HUES48 (cell line): ENCODE results near the gene PDCD1.

Experiments
- H3K27ac ChIP-seq: one replicate; pipeline ENCODE4 v1.7.0; 2013; ENCODE audit warnings: low read depth, low read length, inconsistent platforms
- H3K27me3 ChIP-seq: 2 replicates; pipeline ENCODE4 v1.6.1; 2013; ENCODE audit warnings: mild to moderate bottlenecking, low read length; ENCODE audit not compliant: control insufficient read depth, insufficient read depth
- H3K36me3 ChIP-seq: 2 replicates; pipeline ENCODE4 v1.6.1; 2013; ENCODE audit warnings: low read length; ENCODE audit not compliant: control insufficient read depth, insufficient read depth
- H3K4me1 ChIP-seq: 2 replicates; pipeline ENCODE4 v1.6.1; 2013; ENCODE audit warnings: mild to moderate bottlenecking, low read length; ENCODE audit not compliant: control insufficient read depth, insufficient read depth
- H3K4me3 ChIP-seq: 2 replicates; pipeline ENCODE4 v1.5.1; 2013; ENCODE audit warnings: mild to moderate bottlenecking, low read depth, low read length
- H3K9ac ChIP-seq: 2 replicates; pipeline ENCODE4 v1.6.1; 2013; ENCODE audit warnings: mild to moderate bottlenecking, low read depth, low read length, moderate library complexity
- H3K9me3 ChIP-seq: 2 replicates; pipeline ENCODE4 v1.6.1; 2013; ENCODE audit warnings: low read length; ENCODE audit not compliant: control insufficient read depth, insufficient read depth

The PDCD1 gene

DNA sequence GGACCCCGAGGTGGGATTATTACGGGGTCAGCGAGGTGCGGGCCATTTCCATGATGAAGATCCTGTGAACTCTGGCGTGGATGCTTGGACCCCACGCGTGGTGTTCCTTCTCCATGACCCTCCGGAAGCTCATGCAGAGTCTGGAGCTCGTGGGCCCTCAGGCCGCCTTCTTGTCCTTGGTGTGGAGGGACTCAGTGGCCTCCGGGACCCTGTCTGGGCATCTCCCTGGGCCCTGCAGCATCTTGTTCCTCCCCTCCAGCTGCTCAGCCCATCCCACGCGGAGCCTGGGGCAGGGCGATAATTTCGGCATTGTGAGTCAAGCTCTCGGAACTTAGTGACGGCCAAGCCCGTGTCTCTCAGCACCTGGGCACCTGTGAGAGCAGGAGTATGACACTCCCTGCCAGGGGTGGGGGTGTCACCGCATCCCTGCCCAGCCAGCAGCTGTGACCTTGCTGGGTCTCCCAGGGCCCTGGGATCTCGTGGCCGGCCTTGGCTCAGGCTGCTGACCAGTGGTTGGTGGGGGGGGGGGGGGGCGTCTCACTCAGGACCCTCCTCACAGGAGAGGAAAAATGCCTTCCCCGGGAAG lies 35.5 kb upstream of the PDCD1 start:
- Histone ChIP-seq H3K4me1 (peaks cover 7% of the 10 kb centered on the region), H3K27ac (no peak overlapping the region), H3K4me3 (no peak overlapping the region)

DNA sequence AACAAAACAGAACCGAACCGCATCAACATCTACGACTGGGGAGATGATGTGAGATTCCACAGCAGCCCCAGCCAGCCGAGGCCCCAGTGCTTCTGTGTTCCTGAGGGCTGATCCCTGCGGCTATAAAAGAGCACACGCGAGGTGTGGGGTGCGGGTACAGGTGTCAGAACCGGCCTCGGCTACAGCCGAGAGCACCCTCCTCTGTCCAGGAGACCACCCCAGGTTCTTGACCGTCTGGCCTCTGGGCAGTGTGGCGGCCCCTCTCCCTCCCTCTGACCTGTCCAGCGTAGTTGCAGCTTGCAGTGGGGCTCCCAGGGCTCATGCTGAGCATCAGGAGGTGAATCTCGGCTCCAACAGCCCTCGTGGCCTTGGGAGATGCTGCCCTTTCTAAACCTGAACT lies 34.6 kb upstream of the PDCD1 start:
- Histone ChIP-seq H3K36me3 (no peaks in the 10 kb centered on the region), H3K4me3 (no peak overlapping the region), H3K9me3 (no peaks in the 10 kb centered on the region), H3K4me1 (peaks cover 7% of the 10 kb centered on the region), H3K9ac (no peak overlapping the region), H3K27ac (no peak overlapping the region), H3K27me3 (no peaks in the 10 kb centered on the region)

More for the DNA sequence above, 35.5 kb upstream of the PDCD1 start:
- Histone ChIP-seq H3K36me3 (no peaks in the 10 kb centered on the region), H3K9ac (no peak overlapping the region), H3K9me3 (no peaks in the 10 kb centered on the region), H3K27me3 (no peaks in the 10 kb centered on the region)

DNA sequence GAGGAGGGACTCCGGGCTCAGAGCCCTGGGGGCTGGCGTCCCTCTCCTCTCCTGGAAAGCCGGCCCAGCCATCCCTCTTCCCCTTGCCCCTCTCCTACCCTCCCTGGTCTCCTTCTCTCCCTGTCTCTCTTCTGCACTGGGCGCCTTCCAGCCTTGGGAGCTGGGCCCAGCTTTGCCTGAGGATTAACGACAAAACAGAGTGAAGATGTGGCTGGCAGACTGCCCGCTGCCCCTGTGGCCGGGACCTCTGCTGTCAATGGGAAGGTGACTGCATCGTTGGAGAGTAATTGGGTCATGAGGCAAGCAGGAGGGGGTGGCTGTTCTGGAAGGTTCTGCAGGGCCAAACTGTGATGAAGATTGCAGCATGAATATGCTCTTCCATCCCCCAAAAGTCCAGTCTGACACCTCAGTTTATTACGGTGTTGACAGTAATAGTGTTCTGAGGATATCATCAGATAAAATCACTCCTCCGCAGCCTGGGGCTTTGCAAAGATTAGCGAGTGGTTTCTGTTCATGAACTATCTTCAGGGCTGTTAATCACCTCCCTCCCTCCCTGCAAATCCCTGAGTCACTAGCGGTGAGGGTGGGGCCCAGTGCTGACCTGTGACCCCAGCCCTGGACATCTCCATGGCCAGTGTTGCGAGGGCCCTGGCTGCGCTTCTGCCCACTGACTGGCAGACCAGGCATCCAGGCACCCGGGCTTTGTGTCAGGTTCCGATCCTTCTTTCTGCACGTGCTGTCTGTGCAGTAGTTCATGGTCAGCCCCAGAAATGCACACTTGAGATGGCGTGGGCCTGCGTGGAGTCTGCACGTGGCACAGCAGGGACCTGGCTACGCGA lies 33.8 kb upstream of the PDCD1 start:
- peaks cover 8% of the 10 kb centered on the region for H3K4me1 ChIP-seq
- H3K36me3 ChIP-seq = no peaks in the 10 kb centered on the region
- no peaks in the 10 kb centered on the region for H3K27me3 ChIP-seq
- H3K9me3 ChIP-seq = no peaks in the 10 kb centered on the region
- H3K9ac ChIP-seq = no peak overlapping the region
- no peak overlapping the region for H3K27ac ChIP-seq
- no peak overlapping the region for H3K4me3 ChIP-seq

DNA sequence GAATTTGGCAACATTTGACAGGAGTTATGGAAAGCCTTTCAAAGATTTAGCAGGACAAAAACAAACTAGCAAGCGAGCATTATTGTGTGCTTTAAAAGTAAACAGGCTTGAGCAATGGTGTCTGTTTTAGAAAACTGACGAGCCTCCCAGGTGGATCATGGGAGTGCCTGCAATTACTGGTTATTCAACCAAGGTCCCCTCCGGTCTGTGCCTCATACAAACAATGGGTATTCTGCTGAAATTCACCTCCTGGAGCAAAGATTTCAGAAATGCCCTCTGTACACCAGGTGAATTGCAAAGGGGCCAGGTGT lies 33.2 kb upstream of the PDCD1 start:
- H3K9me3 ChIP-seq = no peaks in the 10 kb centered on the region
- no peak overlapping the region for H3K4me3 ChIP-seq
- H3K4me1 ChIP-seq = peaks cover 9% of the 10 kb centered on the region
- H3K27ac ChIP-seq = no peak overlapping the region
- H3K36me3 ChIP-seq = no peaks in the 10 kb centered on the region
- no peaks in the 10 kb centered on the region for H3K27me3 ChIP-seq
- no peak overlapping the region for H3K9ac ChIP-seq

DNA sequence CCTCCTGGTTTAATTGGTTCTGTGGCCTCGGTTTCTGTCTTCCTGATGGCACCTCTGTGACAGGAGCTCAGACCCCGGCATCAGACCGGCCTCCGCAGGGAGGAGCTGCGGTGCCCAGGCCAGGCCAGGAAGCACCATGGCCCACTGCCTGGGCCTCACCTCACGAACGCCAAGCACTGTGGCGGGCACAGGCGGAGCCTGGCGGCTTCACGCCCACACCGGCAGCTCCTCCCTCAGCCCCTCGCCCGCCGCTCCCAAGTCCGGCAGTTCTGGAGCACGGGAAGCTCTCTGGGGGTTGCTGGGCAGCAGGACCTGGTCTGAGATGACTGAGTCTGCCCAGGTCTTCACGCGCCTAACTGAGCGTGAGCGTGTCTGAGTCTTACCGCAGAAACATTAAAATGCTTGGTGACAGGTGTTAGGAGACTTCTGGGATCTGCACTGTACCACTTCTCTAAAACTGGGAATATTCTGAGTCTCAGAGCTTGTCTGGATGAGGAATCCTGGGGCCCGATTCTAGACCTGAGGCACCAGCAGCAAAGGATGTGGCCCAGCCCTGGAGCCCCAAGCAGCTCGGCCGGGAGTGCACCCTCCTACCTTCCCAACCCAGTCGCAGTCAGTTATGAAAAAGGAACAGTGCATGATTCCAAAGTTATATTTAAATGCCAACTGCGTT lies 32.8 kb upstream of the PDCD1 start:
- Histone ChIP-seq H3K4me1 (peaks cover 9% of the 10 kb centered on the region), H3K27ac (no peak overlapping the region), H3K36me3 (no peaks in the 10 kb centered on the region)

DNA sequence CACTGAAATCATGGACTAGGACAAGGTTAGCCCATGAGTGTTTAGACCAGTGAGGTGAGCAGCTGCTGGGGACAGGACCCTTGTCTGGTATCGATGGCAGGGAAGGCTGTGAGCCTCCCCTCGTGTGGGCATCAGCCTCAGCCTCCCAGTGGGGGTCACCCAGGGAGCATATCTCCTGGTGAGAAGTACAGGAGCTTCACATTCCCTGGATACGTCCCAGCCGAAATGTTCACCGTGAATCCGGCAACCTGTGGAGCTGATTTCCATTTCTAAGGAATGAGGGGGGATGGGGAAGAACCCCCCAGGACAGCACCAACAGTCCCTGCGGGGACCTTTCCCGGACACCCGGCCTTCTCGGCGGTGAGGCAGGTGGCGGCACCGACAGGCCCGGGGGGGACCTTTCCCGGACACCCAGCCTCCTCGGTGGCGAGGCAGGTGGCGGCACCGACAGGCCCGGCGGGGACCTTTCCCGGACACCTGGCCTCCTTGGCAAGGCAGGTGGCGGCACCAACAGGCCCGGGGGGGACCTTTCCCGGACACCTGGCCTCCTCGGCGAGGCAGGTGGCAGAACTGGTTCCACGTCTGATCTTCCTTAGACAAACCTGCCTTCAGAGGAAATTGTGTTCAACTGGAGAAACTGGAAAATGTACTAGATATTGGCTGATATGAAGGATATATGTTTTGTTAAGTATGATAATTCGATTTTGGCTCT lies 32.0 kb upstream of the PDCD1 start:
- H3K4me1 ChIP-seq = peaks cover 9% of the 10 kb centered on the region
- no peak overlapping the region for H3K9ac ChIP-seq
- H3K27ac ChIP-seq = no peak overlapping the region
- no peaks in the 10 kb centered on the region for H3K9me3 ChIP-seq
- H3K4me3 ChIP-seq = no peak overlapping the region
- H3K36me3 ChIP-seq = no peaks in the 10 kb centered on the region
- H3K27me3 ChIP-seq = no peaks in the 10 kb centered on the region

More for the DNA sequence above, 32.8 kb upstream of the PDCD1 start:
- no peaks in the 10 kb centered on the region for H3K27me3 ChIP-seq
- H3K9me3 ChIP-seq = no peaks in the 10 kb centered on the region
- no peak overlapping the region for H3K4me3 ChIP-seq
- H3K9ac ChIP-seq = no peak overlapping the region

DNA sequence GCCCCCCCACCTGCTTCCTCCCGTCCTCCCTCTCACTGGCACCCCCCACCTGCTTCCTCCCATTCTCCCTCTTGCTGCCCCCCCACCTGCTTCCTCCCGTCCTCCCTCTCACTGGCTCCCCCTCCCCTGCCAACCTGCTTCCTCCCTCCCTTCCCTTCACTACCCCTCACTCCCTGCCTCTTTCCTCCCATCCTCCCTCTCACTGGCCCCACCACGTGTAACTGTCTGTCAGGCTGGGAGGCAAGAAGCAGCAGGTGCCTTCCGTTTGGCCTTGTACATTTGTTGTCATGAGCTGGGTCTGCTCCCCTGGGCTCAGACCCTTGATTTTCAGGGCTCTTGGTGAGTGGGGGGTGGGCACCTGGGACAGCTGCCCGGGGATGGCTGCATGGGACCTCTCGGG lies 29.9 kb upstream of the PDCD1 start:
- Histone ChIP-seq H3K36me3 (no peaks in the 10 kb centered on the region), H3K27ac (no peak overlapping the region), H3K4me1 (peaks cover 9% of the 10 kb centered on the region), H3K9me3 (no peaks in the 10 kb centered on the region), H3K27me3 (no peaks in the 10 kb centered on the region), H3K4me3 (no peak overlapping the region), H3K9ac (no peak overlapping the region)

DNA sequence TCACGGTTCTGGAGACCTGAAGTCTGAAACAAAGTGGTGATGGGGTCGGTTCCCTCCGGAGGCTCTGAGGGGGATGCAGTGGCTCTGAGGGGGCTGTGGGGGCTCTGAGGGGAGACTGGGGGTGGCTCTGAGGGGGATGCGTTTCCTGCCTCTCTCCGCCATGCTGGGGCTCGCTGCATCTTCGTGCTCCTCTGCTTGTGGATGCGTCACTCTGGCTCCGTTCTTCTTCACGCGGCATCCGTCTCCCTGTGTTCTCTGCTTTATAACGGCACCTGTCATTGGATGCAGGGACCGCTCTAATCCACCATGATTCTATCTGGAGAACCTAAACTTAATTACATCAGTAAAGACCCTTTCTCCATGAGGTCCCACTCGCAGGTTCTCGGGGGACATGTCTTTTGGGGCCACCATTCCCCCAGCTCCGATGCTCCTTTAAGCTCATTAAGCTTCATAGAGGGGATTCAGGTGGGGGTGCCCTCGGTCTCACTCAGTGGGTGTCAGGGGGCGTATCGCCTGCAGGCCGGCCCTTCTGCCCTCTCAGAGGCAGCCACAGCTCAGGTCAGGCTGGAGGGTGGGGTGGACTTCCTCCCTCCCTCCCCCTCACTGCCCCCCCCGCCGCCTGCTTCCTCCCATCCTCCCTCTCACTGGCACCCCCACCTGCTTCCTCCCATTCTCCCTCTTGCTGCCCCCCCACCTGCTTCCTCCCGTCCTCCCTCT lies 29.3 kb upstream of the PDCD1 start:
- Histone ChIP-seq H3K4me1 (peaks cover 12% of the 10 kb centered on the region), H3K27ac (no peak overlapping the region), H3K9ac (no peak overlapping the region), H3K27me3 (no peaks in the 10 kb centered on the region), H3K9me3 (no peaks in the 10 kb centered on the region), H3K36me3 (no peaks in the 10 kb centered on the region), H3K4me3 (no peak overlapping the region)

DNA sequence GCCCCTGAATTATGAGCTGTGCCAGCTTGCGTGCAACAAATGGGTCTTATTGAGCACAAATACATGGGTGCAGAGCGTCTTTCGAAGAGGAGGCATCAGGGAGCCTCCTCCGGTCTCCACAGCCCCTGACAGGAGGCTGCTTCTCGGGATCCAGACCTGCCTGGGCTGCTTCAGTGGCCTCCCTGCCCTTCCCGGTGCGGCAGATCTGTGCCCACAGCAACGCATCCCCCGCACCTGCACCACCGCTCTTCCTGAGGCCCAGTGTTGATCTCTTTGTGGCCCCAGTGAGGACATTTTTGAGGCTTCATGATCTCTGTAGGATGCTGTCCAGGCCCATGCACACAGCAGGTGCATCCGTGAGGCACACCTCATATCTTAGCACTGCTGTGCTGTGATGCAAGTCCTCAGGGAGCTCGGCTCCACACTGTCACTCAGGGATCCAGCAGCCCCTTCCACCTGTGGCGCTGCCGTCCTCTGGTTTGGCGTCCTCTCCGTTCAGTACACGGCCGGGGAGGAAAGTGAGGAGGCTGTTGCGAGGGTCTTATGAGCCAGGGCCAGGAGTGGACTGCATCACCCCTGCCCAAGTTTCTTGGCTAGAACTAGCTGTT lies 28.2 kb upstream of the PDCD1 start:
- no peak overlapping the region for H3K27ac ChIP-seq
- no peak overlapping the region for H3K4me3 ChIP-seq
- H3K36me3 ChIP-seq = no peaks in the 10 kb centered on the region
- H3K9ac ChIP-seq = no peak overlapping the region
- no peaks in the 10 kb centered on the region for H3K27me3 ChIP-seq
- no peaks in the 10 kb centered on the region for H3K9me3 ChIP-seq
- peaks cover 22% of the 10 kb centered on the region for H3K4me1 ChIP-seq

DNA sequence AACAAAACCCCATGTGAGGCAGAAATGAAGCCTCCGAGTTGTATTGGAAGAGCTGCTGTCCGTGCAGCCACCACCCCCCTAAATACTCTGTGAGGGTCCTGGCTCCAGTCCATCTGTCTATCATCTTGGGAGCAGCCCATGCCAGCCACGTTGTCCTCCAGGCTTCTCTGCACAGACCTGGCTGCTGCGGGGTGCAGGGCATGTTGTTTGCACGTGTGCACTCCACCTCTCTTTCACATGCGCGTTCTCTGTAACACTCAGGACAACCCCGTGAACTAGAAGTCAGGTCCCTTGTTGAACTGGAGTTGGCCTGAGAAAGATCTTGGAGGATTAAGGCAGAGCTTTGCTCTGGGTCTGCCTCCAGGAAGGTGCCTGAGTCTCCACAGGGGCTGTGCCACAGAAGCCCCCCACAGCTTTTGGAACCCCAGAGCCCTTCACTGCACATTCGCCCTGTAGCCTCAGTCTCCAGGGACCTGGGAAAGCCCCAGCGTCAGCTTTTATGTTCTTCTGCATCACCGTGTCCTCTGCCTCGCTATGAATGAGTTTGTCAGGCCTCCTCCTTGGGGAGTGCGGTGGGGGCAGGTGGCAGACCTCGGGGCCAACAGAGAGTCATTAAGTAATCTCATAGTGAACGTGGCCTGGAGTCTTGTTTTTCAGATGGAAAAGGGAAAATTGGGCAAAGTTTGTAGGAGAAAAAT lies 27.4 kb upstream of the PDCD1 start:
- H3K36me3 ChIP-seq = no peaks in the 10 kb centered on the region
- no peak overlapping the region for H3K9ac ChIP-seq
- peaks cover 24% of the 10 kb centered on the region for H3K4me1 ChIP-seq
- no peak overlapping the region for H3K4me3 ChIP-seq
- no peaks in the 10 kb centered on the region for H3K9me3 ChIP-seq
- H3K27ac ChIP-seq = no peak overlapping the region
- H3K27me3 ChIP-seq = no peaks in the 10 kb centered on the region
